ENCODE results near the gene CBY1. TPM values are rescaled to one million over a fixed set of nuclear protein-coding genes. Genes with fewer than 3 reads are reported as not detected.
"Not testable (repeated sequence)": the region's sequence is repeated elsewhere in the genome, so short reads cannot be mapped to it uniquely, and the experiment has no call there.

Gene CBY1
- total and polyA plus RNA-seq, 4 donors = 16.1 to 53.0 (median 37.8) TPM

DNA sequence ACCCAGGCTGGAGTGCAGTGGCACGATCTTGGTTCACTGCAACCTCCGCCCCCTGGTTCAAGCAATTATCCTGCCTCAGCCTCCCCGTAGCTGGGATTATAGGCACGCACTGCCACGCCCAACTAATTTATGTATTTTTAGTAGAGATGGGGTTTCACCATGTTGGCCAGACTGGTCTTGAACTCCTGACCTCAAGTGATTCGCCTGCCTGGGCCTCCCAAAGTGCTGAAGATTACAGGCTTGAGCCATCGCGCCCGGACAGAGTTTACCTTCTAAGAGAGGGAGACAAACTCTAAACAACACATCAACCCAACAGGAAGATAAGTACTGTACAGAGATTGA is 41.4 kb upstream of the CBY1 start:
- peaks cover 41% of the 10 kb centered on the region for H3K36me3 ChIP-seq (ENCODE audit: control insufficient read depth, insufficient read depth, low read length)
- WGBS (ENCODE audit: insufficient coverage) = 91% methylated on average over 5 of the region's 9 CpGs
- H3K9me3 ChIP-seq (ENCODE audit: control insufficient read depth, insufficient read depth, low read length); DNase-seq (ENCODE audit: low read depth in 4 of 6, low spot score in 6 of 6); H3K27ac ChIP-seq (ENCODE audit: low read depth, low read length); H3K27me3 ChIP-seq (ENCODE audit: control insufficient read depth, insufficient read depth, low read length); H3K4me3 ChIP-seq (ENCODE audit: low read depth, low read length); H3K4me1 ChIP-seq (ENCODE audit: control insufficient read depth, insufficient read depth, low read length): not testable (repeated sequence)

- Histone ChIP-seq H3K4me3 (ENCODE audit: low read depth, low read length) (no peak overlapping the region), H3K36me3 (ENCODE audit: control insufficient read depth, insufficient read depth, low read length) (peaks cover 42% of the 10 kb centered on the region), H3K27me3 (ENCODE audit: control insufficient read depth, insufficient read depth, low read length) (no peaks in the 10 kb centered on the region), H3K4me1 (ENCODE audit: control insufficient read depth, insufficient read depth, low read length) (no peaks in the 10 kb centered on the region), H3K9me3 (ENCODE audit: control insufficient read depth, insufficient read depth, low read length) (no peaks in the 10 kb centered on the region), H3K27ac (ENCODE audit: low read depth, low read length) (no peak overlapping the region)
- WGBS (ENCODE audit: insufficient coverage) = no CpG with 5 or more reads among the region's 1 CpG
- DNase-seq (ENCODE audit: low read depth in 4 of 6, low spot score in 6 of 6) = no peak
These were observed 38.2 kb upstream of the CBY1 start for GRCh38 chr22:38618258-38618657.

DNA sequence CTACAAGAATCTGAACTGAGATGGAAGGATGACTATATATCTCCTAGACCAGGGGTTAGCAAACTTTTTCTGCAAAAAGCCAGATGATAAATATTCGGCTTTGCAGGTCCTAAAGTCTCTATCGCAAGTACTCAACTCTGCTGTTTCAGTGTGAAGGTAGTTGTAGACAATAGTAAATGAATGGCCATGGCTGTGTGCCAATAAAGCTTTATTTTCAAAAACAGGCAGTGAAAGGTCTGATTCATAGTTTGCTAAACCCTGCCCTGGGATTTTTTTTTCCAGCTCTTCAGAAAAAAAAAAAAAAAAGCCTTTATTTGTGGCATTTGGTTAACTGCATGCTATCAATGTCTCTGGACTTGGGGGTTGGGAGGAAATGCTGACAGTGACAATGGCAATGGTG is 37.8 kb upstream of the CBY1 start:
- H3K4me1 ChIP-seq (ENCODE audit: control insufficient read depth, insufficient read depth, low read length) = no peaks in the 10 kb centered on the region
- H3K27ac ChIP-seq (ENCODE audit: low read depth, low read length) = no peak overlapping the region
- peaks cover 43% of the 10 kb centered on the region for H3K36me3 ChIP-seq (ENCODE audit: control insufficient read depth, insufficient read depth, low read length)
- H3K4me3 ChIP-seq (ENCODE audit: low read depth, low read length) = no peak overlapping the region
- H3K27me3 ChIP-seq (ENCODE audit: control insufficient read depth, insufficient read depth, low read length) = no peaks in the 10 kb centered on the region
- WGBS (ENCODE audit: insufficient coverage) = no CpG with 5 or more reads among the region's 2 CpGs
- DNase-seq (ENCODE audit: low read depth in 4 of 6, low spot score in 6 of 6) = no peak
- H3K9me3 ChIP-seq (ENCODE audit: control insufficient read depth, insufficient read depth, low read length) = no peaks in the 10 kb centered on the region

GRCh38 chr22:38623351-38623750 is 33.1 kb upstream of the CBY1 start:
- no peak for DNase-seq (ENCODE audit: low read depth in 4 of 6, low spot score in 6 of 6)
- H3K27me3 ChIP-seq (ENCODE audit: control insufficient read depth, insufficient read depth, low read length) = no peaks in the 10 kb centered on the region
- no peak overlapping the region for H3K27ac ChIP-seq (ENCODE audit: low read depth, low read length)
- no peaks in the 10 kb centered on the region for H3K9me3 ChIP-seq (ENCODE audit: control insufficient read depth, insufficient read depth, low read length)
- H3K4me3 ChIP-seq (ENCODE audit: low read depth, low read length) = no peak overlapping the region
- H3K36me3 ChIP-seq (ENCODE audit: control insufficient read depth, insufficient read depth, low read length) = peaks cover 29% of the 10 kb centered on the region
- 93% methylated on average over 4 of the region's 4 CpGs for WGBS (ENCODE audit: insufficient coverage)
- no peaks in the 10 kb centered on the region for H3K4me1 ChIP-seq (ENCODE audit: control insufficient read depth, insufficient read depth, low read length)

GRCh38 chr22:38628444-38628843 is 28.0 kb upstream of the CBY1 start:
- Histone ChIP-seq H3K27ac (ENCODE audit: low read depth, low read length) (no peak overlapping the region), H3K4me1 (ENCODE audit: control insufficient read depth, insufficient read depth, low read length) (no peaks in the 10 kb centered on the region), H3K4me3 (ENCODE audit: low read depth, low read length) (no peak overlapping the region), H3K36me3 (ENCODE audit: control insufficient read depth, insufficient read depth, low read length) (peaks cover 37% of the 10 kb centered on the region), H3K27me3 (ENCODE audit: control insufficient read depth, insufficient read depth, low read length) (no peaks in the 10 kb centered on the region), H3K9me3 (ENCODE audit: control insufficient read depth, insufficient read depth, low read length) (no peaks in the 10 kb centered on the region)
- WGBS (ENCODE audit: insufficient coverage) = 89% methylated on average over 5 of the region's 5 CpGs
- DNase-seq (ENCODE audit: low read depth in 4 of 6, low spot score in 6 of 6) = no peak

DNA sequence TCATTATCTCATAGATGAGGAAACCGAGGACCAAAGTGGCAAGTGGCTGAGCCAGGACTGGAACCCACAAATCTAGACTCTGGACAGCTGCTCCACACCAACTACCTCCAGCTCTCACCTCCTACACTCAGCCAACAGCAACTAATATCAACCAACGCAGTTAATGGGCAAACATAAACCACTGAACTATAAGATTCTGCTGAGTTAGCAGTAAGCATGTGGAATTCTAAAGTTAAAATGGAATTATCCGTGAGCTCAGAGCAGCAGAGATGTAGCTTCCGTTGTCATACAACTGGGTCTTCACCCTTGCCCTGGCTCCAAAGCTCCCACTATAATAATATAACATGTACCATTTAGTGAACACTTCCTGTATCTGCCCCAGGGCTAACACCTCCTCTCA is 27.3 kb upstream of the CBY1 start:
- no peak for DNase-seq (ENCODE audit: low read depth in 4 of 6, low spot score in 6 of 6)
- WGBS (ENCODE audit: insufficient coverage) = 100% methylated on average over 1 of the region's 4 CpGs
- Histone ChIP-seq H3K4me3 (ENCODE audit: low read depth, low read length) (no peak overlapping the region), H3K9me3 (ENCODE audit: control insufficient read depth, insufficient read depth, low read length) (no peaks in the 10 kb centered on the region), H3K27ac (ENCODE audit: low read depth, low read length) (no peak overlapping the region), H3K36me3 (ENCODE audit: control insufficient read depth, insufficient read depth, low read length) (peaks cover 43% of the 10 kb centered on the region), H3K27me3 (ENCODE audit: control insufficient read depth, insufficient read depth, low read length) (no peaks in the 10 kb centered on the region), H3K4me1 (ENCODE audit: control insufficient read depth, insufficient read depth, low read length) (no peaks in the 10 kb centered on the region)

GRCh38 chr22:38631724-38632123 is 24.7 kb upstream of the CBY1 start:
- DNase-seq (ENCODE audit: low read depth in 4 of 6, low spot score in 6 of 6) = no peak
- 94% methylated on average over 9 of the region's 9 CpGs for WGBS (ENCODE audit: insufficient coverage)
- no peaks in the 10 kb centered on the region for H3K4me1 ChIP-seq (ENCODE audit: control insufficient read depth, insufficient read depth, low read length)
- no peak overlapping the region for H3K27ac ChIP-seq (ENCODE audit: low read depth, low read length)
- no peaks in the 10 kb centered on the region for H3K9me3 ChIP-seq (ENCODE audit: control insufficient read depth, insufficient read depth, low read length)
- H3K27me3 ChIP-seq (ENCODE audit: control insufficient read depth, insufficient read depth, low read length) = no peaks in the 10 kb centered on the region
- H3K36me3 ChIP-seq (ENCODE audit: control insufficient read depth, insufficient read depth, low read length) = peaks cover 53% of the 10 kb centered on the region
- H3K4me3 ChIP-seq (ENCODE audit: low read depth, low read length) = no peak overlapping the region

GRCh38 chr22:38632528-38632927 is 23.9 kb upstream of the CBY1 start:
- no peak overlapping the region for H3K27ac ChIP-seq (ENCODE audit: low read depth, low read length)
- H3K4me1 ChIP-seq (ENCODE audit: control insufficient read depth, insufficient read depth, low read length) = no peaks in the 10 kb centered on the region
- no peaks in the 10 kb centered on the region for H3K27me3 ChIP-seq (ENCODE audit: control insufficient read depth, insufficient read depth, low read length)
- H3K9me3 ChIP-seq (ENCODE audit: control insufficient read depth, insufficient read depth, low read length) = no peaks in the 10 kb centered on the region
- DNase-seq (ENCODE audit: low read depth in 4 of 6, low spot score in 6 of 6) = no peak
- H3K36me3 ChIP-seq (ENCODE audit: control insufficient read depth, insufficient read depth, low read length) = peaks cover 55% of the 10 kb centered on the region
- no peak overlapping the region for H3K4me3 ChIP-seq (ENCODE audit: low read depth, low read length)
- WGBS (ENCODE audit: insufficient coverage) = 70% methylated on average over 3 of the region's 3 CpGs

- 94% methylated on average over 2 of the region's 2 CpGs for WGBS (ENCODE audit: insufficient coverage)
- no peak overlapping the region for H3K4me3 ChIP-seq (ENCODE audit: low read depth, low read length)
- H3K27me3 ChIP-seq (ENCODE audit: control insufficient read depth, insufficient read depth, low read length) = no peaks in the 10 kb centered on the region
- no peak overlapping the region for H3K27ac ChIP-seq (ENCODE audit: low read depth, low read length)
- DNase-seq (ENCODE audit: low read depth in 4 of 6, low spot score in 6 of 6) = no peak
- no peaks in the 10 kb centered on the region for H3K9me3 ChIP-seq (ENCODE audit: control insufficient read depth, insufficient read depth, low read length)
- no peaks in the 10 kb centered on the region for H3K4me1 ChIP-seq (ENCODE audit: control insufficient read depth, insufficient read depth, low read length)
- H3K36me3 ChIP-seq (ENCODE audit: control insufficient read depth, insufficient read depth, low read length) = peaks cover 42% of the 10 kb centered on the region
These were observed 18.2 kb upstream of the CBY1 start for GRCh38 chr22:38638216-38638615.

GRCh38 chr22:38638728-38639127 is 17.7 kb upstream of the CBY1 start:
- H3K4me3 ChIP-seq (ENCODE audit: low read depth, low read length) = no peak overlapping the region
- no peaks in the 10 kb centered on the region for H3K4me1 ChIP-seq (ENCODE audit: control insufficient read depth, insufficient read depth, low read length)
- DNase-seq (ENCODE audit: low read depth in 4 of 6, low spot score in 6 of 6) = peak in 2 of 6 donors; percentile 5 to 35
- no peaks in the 10 kb centered on the region for H3K27me3 ChIP-seq (ENCODE audit: control insufficient read depth, insufficient read depth, low read length)
- no peaks in the 10 kb centered on the region for H3K9me3 ChIP-seq (ENCODE audit: control insufficient read depth, insufficient read depth, low read length)
- WGBS (ENCODE audit: insufficient coverage) = 60% methylated on average over 1 of the region's 3 CpGs
- H3K36me3 ChIP-seq (ENCODE audit: control insufficient read depth, insufficient read depth, low read length) = peaks cover 40% of the 10 kb centered on the region
- H3K27ac ChIP-seq (ENCODE audit: low read depth, low read length) = no peak overlapping the region

Measured in spinal cord (tissue), 10 donors.